Ectodermal cell (in vitro differentiated cells): ENCODE results near the gene AUTS2.

Experiments used
- H3K27ac ChIP-seq: 2 replicates; pipeline ENCODE4 v1.7.0; 2013; ENCODE audit warnings: mild to moderate bottlenecking, low read depth, low read length; ENCODE audit not compliant: insufficient read depth, poor library complexity, severe bottlenecking
- H3K27me3 ChIP-seq: 2 replicates; pipeline ENCODE4 v1.7.0; 2013; ENCODE audit warnings: mild to moderate bottlenecking, low read length; ENCODE audit not compliant: insufficient read depth, control insufficient read depth, poor library complexity, severe bottlenecking
- H3K36me3 ChIP-seq: one replicate; pipeline ENCODE4 v1.7.0; 2013; ENCODE audit warnings: low read length; ENCODE audit not compliant: control insufficient read depth, insufficient read depth
- H3K4me1 ChIP-seq: one replicate; pipeline ENCODE4 v1.7.0; 2013; ENCODE audit warnings: low read length; ENCODE audit not compliant: control insufficient read depth, insufficient read depth
- H3K4me3 ChIP-seq: 2 replicates; pipeline ENCODE4 v1.7.0; 2013; ENCODE audit warnings: low read depth, low read length, control low read depth; ENCODE audit not compliant: insufficient read depth
- H3K9me3 ChIP-seq: 2 replicates; pipeline ENCODE4 v1.7.0; 2013; ENCODE audit warnings: mild to moderate bottlenecking, low read length, moderate library complexity; ENCODE audit not compliant: control insufficient read depth
- WGBS, 2 experiments: methylation state at CpG; one replicate each; pipeline ENCODE4 v1.1.7; 2013; ENCODE audit warnings: missing lambda C conversion rate in 2 of 2; 5-methylcytosine and 5-hydroxymethylcytosine counted together

Gene AUTS2

DNA sequence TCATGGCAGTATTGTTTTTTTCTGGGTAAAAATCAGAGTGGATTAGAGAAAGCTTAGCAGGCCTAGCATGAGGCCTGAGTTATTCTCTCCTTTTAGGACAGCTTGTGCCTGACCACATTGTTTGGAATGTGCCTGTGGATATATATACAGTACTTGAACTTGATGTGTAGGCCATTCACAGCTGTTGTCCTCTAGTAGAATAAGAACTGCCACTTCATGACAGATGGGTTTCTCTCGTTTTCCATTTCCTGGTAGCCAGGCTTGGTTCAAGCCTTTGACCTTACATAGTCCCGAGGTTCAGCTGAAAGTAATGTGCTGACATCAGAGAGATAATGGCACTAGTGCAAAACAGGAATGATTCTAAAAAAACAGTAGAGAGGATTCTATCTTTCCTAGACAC is 473.9 kb downstream of the AUTS2 start:
- WGBS, 2 experiments: 84 to 86% methylated on average over 2 of the region's 2 CpGs
- H3K9me3 ChIP-seq: no peaks in the 10 kb centered on the region
- no peaks in the 10 kb centered on the region for H3K4me1 ChIP-seq
- H3K27ac ChIP-seq: no peak overlapping the region
- H3K4me3 ChIP-seq: no peak overlapping the region
- no peaks in the 10 kb centered on the region for H3K36me3 ChIP-seq
- no peaks in the 10 kb centered on the region for H3K27me3 ChIP-seq

DNA sequence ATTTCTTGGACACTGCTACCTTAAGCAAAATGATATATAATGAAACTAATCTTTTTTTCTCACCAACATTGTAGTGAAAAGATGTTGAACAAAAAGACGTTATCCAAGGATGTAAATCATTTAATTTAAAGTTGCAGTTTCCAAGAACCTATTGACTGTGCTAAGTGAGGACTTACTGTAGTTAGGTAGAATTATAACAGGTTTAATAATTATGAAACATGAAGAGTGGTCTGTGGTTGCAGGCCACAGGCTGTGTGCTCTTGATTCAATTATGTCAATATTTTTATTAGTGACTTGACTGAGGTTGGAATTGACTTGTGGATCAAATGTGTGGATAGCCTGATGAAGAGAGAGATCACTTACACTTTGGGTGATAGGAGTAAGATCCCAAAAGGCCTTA is 478.1 kb downstream of the AUTS2 start:
- H3K27ac ChIP-seq: no peak overlapping the region
- H3K4me3 ChIP-seq: no peak overlapping the region
- H3K36me3 ChIP-seq: no peaks in the 10 kb centered on the region
- H3K9me3 ChIP-seq: no peaks in the 10 kb centered on the region
- WGBS, 2 experiments: 95 to 100% methylated on average over 1 of the region's 1 CpG
- H3K4me1 ChIP-seq: no peaks in the 10 kb centered on the region
- no peaks in the 10 kb centered on the region for H3K27me3 ChIP-seq

DNA sequence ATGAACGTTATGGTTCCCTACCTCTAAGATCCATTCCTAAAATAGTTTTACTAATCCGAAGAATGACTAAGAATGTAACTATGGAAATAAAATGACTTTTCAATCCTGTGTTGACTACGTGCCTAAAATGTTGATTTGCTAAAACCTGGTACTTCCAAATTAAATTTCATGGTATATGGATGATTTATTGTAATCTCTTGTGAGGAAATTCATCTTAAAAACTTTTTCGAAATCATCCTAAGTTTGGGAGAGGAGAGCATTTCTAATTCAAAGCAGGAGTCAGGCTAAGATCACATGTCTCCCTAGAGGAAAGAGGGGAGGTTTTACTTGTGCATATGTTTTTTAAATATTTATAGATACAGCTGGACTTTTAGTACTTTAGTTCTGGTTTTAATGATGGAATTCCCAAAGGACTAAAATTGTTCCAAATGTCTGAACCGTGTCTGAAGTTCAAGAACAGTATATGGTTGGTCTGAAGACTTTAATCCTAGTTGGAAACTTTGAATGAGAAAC is 483.9 kb downstream of the AUTS2 start:
- H3K27ac ChIP-seq: no peak overlapping the region
- no peaks in the 10 kb centered on the region for H3K36me3 ChIP-seq
- WGBS, 2 experiments: 87 to 88% methylated on average over 5 of the region's 5 CpGs
- H3K27me3 ChIP-seq: no peaks in the 10 kb centered on the region
- H3K9me3 ChIP-seq: peaks cover 2% of the 10 kb centered on the region
- H3K4me3 ChIP-seq: no peak overlapping the region
- H3K4me1 ChIP-seq: no peaks in the 10 kb centered on the region

DNA sequence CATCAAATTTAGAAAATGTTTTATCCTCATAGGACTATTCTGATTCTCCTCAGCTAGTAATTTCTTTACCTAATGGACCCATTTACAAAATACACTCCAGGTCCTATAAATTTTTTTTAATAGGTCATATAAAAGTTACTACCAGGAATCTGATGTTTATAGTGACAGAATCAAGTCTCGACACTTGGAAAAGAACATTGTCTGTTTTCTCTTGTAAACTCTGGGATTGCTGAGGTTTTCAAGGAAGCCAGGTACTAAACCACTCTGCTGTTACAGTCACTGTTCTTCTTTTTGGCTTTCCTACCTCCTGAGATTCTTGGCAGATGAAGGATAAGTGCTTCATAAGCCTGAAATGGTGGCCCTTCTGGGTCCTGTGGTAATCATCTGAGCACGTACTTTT is 493.1 kb downstream of the AUTS2 start:
- H3K9me3 ChIP-seq: no peaks in the 10 kb centered on the region

DNA sequence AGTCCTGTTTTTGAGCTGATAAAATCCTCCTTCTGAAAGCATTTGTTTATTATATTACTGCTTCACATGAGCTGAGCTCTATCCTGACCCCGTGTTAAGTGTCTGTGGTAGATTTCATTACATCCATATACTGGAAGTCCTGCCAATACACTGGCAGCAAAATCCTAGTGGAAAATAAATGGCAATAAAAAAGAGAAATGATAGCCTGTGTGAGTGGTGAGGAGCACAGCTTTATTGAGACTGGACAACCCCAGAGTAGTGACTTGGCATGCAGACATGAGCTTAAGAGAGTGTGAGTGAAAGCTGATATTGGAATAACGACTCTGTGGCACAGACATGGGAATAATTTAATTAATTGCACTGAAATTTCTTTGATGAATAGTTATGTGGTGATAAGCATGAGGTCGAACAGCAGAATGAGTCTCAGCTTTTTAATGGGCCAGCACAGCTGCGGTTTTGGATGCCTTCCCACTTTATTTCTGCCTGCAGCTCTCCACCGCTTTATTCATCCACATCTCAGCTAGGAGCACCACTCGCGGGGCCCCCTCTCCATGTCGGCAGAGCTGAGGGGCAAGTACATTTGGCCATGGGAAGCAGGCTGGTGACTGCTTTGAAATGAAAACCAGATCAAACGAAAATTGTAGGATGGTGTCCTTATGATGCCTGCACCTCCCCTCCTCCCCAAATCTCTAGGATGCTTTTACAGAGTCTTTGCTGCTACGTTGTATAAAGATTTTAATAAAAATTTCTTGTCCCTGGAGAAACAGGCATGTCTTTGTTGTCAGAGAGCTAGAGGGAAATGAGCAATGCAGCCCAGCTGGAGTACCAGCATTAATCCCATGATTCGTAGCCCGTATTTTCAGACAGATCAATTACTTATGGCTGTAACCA is 494.3 kb downstream of the AUTS2 start:
- Histone ChIP-seq H3K4me3 (no peak overlapping the region), H3K4me1 (peaks cover 22% of the 10 kb centered on the region), H3K9me3 (no peaks in the 10 kb centered on the region), H3K27ac (no peak overlapping the region), H3K27me3 (no peaks in the 10 kb centered on the region), H3K36me3 (no peaks in the 10 kb centered on the region)
- WGBS, 2 experiments: 83 to 87% methylated on average over 11 to 12 of the region's 12 CpGs

More for the DNA sequence above, 493.1 kb downstream of the AUTS2 start:
- H3K36me3 ChIP-seq: no peaks in the 10 kb centered on the region
- no peak overlapping the region for H3K4me3 ChIP-seq
- 94 to 96% methylated on average over 2 of the region's 2 CpGs for WGBS, 2 experiments
- no peaks in the 10 kb centered on the region for H3K27me3 ChIP-seq
- no peak overlapping the region for H3K27ac ChIP-seq
- peaks cover 22% of the 10 kb centered on the region for H3K4me1 ChIP-seq

DNA sequence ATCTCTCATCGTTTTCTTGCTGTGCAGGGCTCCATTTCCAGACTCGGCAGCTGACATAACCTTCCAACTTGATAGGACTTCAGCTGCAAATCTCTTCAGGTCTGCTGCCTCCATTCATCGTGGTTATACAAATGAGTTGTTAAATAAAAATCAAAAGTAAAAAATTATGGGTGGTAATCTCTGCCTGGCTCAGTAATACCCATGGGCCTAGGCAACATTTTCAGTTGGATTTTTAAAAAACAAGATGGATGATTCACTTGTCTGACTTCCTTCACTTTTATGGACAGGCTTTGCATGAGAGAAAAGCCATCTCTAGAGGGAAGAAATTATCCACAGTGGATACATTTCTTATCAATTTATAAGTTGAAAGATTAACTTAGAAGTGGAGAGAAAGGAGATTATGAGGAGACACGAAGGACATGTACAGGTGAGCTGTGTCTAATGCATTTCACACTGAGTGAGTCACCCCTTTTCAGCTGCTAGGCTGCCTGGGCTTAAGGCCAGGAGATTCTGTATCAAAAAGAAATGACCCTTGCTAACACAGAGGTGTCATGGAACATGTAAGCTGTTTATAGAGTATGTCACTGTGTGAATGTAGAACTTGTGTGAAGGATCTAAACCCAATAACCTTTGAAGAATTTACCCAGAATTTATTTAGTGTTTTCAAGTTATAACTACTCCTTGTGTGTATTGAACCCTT is 495.1 kb downstream of the AUTS2 start:
- Histone ChIP-seq H3K27ac (no peak overlapping the region), H3K4me1 (peaks cover 22% of the 10 kb centered on the region), H3K9me3 (no peaks in the 10 kb centered on the region), H3K36me3 (no peaks in the 10 kb centered on the region), H3K4me3 (no peak overlapping the region), H3K27me3 (no peaks in the 10 kb centered on the region)
- WGBS, 2 experiments: 91 to 94% methylated on average over 4 of the region's 4 CpGs

DNA sequence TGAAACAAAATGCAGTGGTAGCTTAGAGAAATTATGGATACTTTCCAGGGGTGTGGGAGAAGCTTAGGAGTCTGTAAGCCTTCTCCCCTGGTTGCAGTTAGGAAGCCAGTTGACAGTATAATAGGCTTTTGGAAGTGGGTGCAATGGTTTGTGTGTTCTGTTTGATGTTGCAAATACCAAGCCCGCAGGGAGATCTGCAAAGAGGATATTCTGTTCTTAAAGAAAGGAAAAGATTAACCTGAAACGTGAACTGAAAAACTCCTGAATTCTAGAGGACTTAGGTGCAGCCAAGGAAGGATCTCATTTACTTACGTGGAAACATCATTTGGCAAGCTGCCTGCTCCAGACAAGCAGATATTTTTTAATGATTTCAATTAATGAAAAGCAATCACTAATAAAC is 496.6 kb downstream of the AUTS2 start:
- H3K27me3 ChIP-seq: no peaks in the 10 kb centered on the region
- peaks cover 22% of the 10 kb centered on the region for H3K4me1 ChIP-seq
- H3K4me3 ChIP-seq: no peak overlapping the region
- peak overlapping the region; percentile 5 for H3K27ac ChIP-seq
- no peaks in the 10 kb centered on the region for H3K36me3 ChIP-seq
- WGBS, 2 experiments: 29 to 30% methylated on average over 3 of the region's 3 CpGs
- H3K9me3 ChIP-seq: no peaks in the 10 kb centered on the region

DNA sequence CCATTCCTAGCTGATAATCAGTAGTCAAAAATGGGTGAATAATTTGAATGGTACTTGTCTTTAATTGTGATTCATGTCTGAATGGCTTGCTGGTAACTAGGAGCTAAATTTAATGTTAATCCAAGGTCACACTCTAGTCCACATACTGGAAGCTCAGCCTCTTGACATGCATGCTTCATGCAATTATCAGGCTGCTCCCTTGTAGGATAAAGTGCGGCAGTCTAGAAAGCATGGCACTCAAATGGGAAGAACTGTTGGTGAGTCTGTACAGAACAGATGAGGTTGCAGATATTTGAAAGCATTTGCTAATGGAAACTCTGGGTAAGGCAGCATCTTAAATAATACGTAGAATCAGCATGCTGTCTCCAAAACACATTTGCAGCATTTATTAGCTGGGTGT is 499.4 kb downstream of the AUTS2 start:
- no peak overlapping the region for H3K27ac ChIP-seq
- H3K27me3 ChIP-seq: no peaks in the 10 kb centered on the region
- no peak overlapping the region for H3K4me3 ChIP-seq
- peaks cover 20% of the 10 kb centered on the region for H3K4me1 ChIP-seq
- H3K9me3 ChIP-seq: no peaks in the 10 kb centered on the region
- no peaks in the 10 kb centered on the region for H3K36me3 ChIP-seq
- 99 to 100% methylated on average over 2 of the region's 2 CpGs for WGBS, 2 experiments

DNA sequence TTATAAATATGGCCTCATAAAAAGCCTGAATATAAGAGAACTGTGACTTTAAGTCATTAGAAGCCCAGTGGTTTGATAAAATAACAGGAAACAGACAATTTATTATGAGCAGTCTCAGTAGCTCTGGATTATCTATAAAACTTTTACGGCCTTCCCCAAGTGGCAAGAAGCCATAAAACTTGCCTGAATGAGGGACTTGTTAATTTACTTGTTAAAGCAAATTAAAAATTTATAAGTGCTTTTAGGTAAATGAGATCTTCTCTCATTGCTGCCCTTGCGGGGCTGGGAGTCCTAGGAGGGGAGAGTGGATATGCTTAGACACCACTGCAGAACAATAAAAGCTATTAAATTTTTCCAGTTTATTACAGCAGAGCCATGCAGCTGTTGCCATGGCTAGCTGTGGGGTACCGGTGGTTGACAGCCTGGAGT is 499.9 kb downstream of the AUTS2 start:
- H3K27ac ChIP-seq: no peak overlapping the region
- no peaks in the 10 kb centered on the region for H3K9me3 ChIP-seq
- H3K4me3 ChIP-seq: no peak overlapping the region
- H3K27me3 ChIP-seq: no peaks in the 10 kb centered on the region
- H3K36me3 ChIP-seq: no peaks in the 10 kb centered on the region
- peaks cover 15% of the 10 kb centered on the region for H3K4me1 ChIP-seq
- WGBS, 2 experiments: 97 to 100% methylated on average over 2 to 3 of the region's 3 CpGs
